ENCODE measurements around the gene KLHL18.
"Not testable (repeated sequence)": the region's sequence is repeated elsewhere in the genome, so short reads cannot be mapped to it uniquely, and the experiment has no call there.

Gene KLHL18

DNA sequence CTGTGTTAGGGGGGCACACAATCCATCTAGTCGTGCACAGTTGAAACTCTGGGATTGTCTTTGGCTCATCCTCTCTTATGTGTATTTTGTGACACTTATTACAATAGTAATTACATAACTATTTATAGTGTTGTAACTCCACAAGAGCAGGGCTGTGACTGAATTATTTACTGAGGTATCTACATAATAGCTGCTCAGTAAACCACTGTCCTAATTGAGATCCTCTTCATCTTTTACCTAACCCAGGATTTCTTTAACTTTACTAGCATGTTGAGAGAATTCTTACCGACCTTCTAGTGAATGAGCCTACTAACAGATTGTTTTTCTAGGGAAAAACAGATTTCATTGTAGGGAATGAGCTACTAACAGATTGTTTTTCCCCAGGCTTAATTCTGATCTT lies 11.1 kb downstream of the KLHL18 start:
- Histone ChIP-seq H3K4me3 (ENCODE audit: insufficient read depth, low read depth, low read length, poor library complexity, severe bottlenecking) (no peak overlapping the region), H3K4me1 (ENCODE audit: control insufficient read depth, insufficient read depth, low read length, poor library complexity, severe bottlenecking) (no peaks in the 10 kb centered on the region), H3K36me3 (ENCODE audit: control insufficient read depth, insufficient read depth, low read length) (peaks cover 17% of the 10 kb centered on the region), H3K9me3 (ENCODE audit: control insufficient read depth, low read length) (no peaks in the 10 kb centered on the region), H3K27me3 (replicated peaks; ENCODE audit: control insufficient read depth, insufficient read depth, low read length, poor library complexity, severe bottlenecking) (no peaks in the 10 kb centered on the region), H3K27ac (ENCODE audit: insufficient read depth, low read length, poor library complexity, severe bottlenecking) (no peak overlapping the region)
- no peak for DNase-seq

DNA sequence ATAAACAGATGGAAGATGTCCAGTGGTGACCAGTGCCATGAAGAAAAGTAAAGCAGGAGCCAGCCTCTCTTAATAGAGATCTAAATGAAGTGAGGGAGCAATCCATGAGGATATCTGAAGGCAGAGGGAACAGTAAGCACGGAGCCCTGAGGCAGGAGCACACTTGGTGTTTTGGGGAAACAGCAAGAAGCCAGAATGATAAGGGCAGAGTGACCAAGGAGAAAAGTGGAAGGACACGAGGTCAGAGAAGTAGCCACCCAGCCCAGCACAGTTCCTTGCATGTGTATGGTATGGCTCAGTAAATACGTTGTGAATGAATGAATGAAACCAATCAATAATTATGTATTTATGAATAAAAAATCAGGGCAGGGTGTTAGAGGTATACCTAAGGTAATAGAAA lies 11.6 kb downstream of the KLHL18 start:
- H3K36me3 ChIP-seq (ENCODE audit: control insufficient read depth, insufficient read depth, low read length): peaks cover 16% of the 10 kb centered on the region
- H3K4me1 ChIP-seq (ENCODE audit: control insufficient read depth, insufficient read depth, low read length, poor library complexity, severe bottlenecking): no peaks in the 10 kb centered on the region
- H3K4me3 ChIP-seq (ENCODE audit: insufficient read depth, low read depth, low read length, poor library complexity, severe bottlenecking): no peak overlapping the region
- H3K27me3 ChIP-seq (replicated peaks; ENCODE audit: control insufficient read depth, insufficient read depth, low read length, poor library complexity, severe bottlenecking): no peaks in the 10 kb centered on the region
- H3K27ac ChIP-seq (ENCODE audit: insufficient read depth, low read length, poor library complexity, severe bottlenecking): no peak overlapping the region
- H3K9me3 ChIP-seq (ENCODE audit: control insufficient read depth, low read length): no peaks in the 10 kb centered on the region
- DNase-seq: no peak

DNA sequence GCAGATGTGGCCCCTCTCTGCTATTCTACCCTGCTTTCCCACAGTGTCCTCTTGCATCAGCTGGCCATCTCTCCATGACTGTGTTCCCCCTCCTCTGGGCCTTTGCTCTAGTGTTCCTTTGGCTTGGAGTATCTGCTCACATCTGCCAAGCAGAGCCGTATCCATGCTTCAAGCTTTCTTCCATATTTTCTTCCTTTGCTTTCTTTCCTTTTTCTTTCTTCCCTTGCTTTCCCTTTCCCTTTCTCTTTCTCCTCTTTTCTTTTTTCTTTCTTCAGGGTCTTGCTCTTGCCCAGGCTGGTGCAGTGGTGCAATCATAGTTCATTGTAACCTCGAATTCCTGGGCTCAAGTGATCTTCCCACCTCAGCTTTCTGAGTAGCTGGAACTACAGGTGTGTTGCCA lies 12.6 kb downstream of the KLHL18 start:
- no peak for DNase-seq
- no peaks in the 10 kb centered on the region for H3K9me3 ChIP-seq (ENCODE audit: control insufficient read depth, low read length)
- no peak overlapping the region for H3K4me3 ChIP-seq (ENCODE audit: insufficient read depth, low read depth, low read length, poor library complexity, severe bottlenecking)
- no peaks in the 10 kb centered on the region for H3K27me3 ChIP-seq (replicated peaks; ENCODE audit: control insufficient read depth, insufficient read depth, low read length, poor library complexity, severe bottlenecking)
- H3K36me3 ChIP-seq (ENCODE audit: control insufficient read depth, insufficient read depth, low read length): peaks cover 13% of the 10 kb centered on the region
- H3K27ac ChIP-seq (ENCODE audit: insufficient read depth, low read length, poor library complexity, severe bottlenecking): no peak overlapping the region
- no peaks in the 10 kb centered on the region for H3K4me1 ChIP-seq (ENCODE audit: control insufficient read depth, insufficient read depth, low read length, poor library complexity, severe bottlenecking)

DNA sequence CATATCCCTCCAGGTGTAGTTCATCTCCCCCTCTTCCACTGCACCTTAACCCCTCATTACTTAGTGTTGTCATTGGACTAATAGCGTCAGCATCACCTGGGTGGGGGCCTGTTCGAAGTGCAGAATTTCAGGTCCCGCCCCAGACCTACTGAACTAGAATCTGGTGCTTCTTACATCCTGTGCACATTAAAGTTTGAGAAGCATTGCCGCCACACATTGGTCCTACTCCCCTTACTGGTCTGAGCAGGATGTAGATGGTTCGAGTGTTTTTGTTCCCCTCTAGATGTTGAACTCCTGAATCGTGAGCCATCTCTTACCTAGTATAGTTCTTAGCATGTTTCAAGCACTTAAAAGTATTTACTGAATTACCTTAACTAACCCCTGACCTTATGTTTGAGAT lies 13.2 kb downstream of the KLHL18 start:
- Histone ChIP-seq H3K36me3 (ENCODE audit: control insufficient read depth, insufficient read depth, low read length) (peaks cover 7% of the 10 kb centered on the region), H3K27ac (ENCODE audit: insufficient read depth, low read length, poor library complexity, severe bottlenecking) (no peak overlapping the region), H3K27me3 (replicated peaks; ENCODE audit: control insufficient read depth, insufficient read depth, low read length, poor library complexity, severe bottlenecking) (no peaks in the 10 kb centered on the region), H3K9me3 (ENCODE audit: control insufficient read depth, low read length) (no peaks in the 10 kb centered on the region), H3K4me3 (ENCODE audit: insufficient read depth, low read depth, low read length, poor library complexity, severe bottlenecking) (no peak overlapping the region), H3K4me1 (ENCODE audit: control insufficient read depth, insufficient read depth, low read length, poor library complexity, severe bottlenecking) (no peaks in the 10 kb centered on the region)
- DNase-seq: no peak

DNA sequence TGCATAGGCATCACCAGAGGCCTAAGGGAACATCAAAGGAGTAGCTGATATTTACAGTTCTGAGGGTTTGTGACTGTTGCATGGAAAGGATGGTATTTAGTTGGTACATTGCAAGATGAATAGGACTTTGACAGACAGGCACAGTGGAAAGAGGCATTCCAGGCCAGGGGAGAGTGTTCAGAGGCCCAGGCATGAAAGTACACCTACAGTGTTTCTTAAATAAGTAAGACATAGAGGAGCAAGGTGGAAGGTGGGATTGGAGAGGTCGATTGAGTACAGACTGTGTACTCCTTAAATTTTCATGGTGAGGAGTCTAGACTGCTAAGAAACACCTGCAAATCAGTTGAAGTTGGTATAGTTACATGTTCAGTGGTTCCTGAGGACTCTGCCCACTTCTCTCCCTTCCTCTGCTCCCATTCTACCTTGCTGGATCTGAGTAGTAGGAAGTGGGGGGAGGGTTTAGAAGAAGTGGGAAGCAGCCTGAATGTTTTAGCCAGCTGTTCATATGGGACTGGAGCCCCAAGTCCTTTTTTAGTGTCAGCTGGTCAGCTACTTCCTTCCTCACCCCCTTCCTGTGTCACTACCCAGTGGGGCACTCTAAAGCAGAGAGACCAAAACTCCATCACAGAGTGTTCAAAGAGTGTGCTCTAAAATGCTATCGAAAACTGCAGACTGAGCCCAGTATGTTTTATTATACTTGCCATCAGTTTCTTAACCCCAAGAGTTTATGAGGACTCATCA lies 14.0 kb downstream of the KLHL18 start:
- no peak overlapping the region for H3K27ac ChIP-seq (ENCODE audit: insufficient read depth, low read length, poor library complexity, severe bottlenecking)

DNA sequence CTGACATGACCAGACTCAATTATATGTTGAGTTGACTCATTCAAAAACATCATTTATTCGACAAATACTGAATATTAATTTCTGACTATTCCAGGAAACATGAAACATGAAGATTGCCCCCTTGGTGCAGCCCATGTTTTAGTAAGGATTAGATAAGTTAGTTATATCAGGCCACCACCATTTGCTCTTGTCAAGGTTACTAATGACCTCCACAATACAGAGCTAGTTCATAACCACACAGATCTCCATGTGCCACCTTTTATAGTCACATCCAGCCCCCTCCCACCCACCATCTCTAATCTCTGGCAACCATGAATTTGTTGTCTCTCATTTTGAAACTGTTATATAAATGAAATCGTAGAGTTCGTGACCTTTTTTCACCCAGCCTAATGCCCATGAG lies 15.7 kb downstream of the KLHL18 start:
- H3K27ac ChIP-seq (ENCODE audit: insufficient read depth, low read length, poor library complexity, severe bottlenecking): no peak overlapping the region

More for the DNA sequence above, 14.0 kb downstream of the KLHL18 start:
- Histone ChIP-seq H3K4me3 (ENCODE audit: insufficient read depth, low read depth, low read length, poor library complexity, severe bottlenecking) (no peak overlapping the region), H3K36me3 (ENCODE audit: control insufficient read depth, insufficient read depth, low read length) (peaks cover 9% of the 10 kb centered on the region), H3K4me1 (ENCODE audit: control insufficient read depth, insufficient read depth, low read length, poor library complexity, severe bottlenecking) (no peaks in the 10 kb centered on the region), H3K9me3 (ENCODE audit: control insufficient read depth, low read length) (no peaks in the 10 kb centered on the region), H3K27me3 (replicated peaks; ENCODE audit: control insufficient read depth, insufficient read depth, low read length, poor library complexity, severe bottlenecking) (no peaks in the 10 kb centered on the region)
- no peak for DNase-seq

DNA sequence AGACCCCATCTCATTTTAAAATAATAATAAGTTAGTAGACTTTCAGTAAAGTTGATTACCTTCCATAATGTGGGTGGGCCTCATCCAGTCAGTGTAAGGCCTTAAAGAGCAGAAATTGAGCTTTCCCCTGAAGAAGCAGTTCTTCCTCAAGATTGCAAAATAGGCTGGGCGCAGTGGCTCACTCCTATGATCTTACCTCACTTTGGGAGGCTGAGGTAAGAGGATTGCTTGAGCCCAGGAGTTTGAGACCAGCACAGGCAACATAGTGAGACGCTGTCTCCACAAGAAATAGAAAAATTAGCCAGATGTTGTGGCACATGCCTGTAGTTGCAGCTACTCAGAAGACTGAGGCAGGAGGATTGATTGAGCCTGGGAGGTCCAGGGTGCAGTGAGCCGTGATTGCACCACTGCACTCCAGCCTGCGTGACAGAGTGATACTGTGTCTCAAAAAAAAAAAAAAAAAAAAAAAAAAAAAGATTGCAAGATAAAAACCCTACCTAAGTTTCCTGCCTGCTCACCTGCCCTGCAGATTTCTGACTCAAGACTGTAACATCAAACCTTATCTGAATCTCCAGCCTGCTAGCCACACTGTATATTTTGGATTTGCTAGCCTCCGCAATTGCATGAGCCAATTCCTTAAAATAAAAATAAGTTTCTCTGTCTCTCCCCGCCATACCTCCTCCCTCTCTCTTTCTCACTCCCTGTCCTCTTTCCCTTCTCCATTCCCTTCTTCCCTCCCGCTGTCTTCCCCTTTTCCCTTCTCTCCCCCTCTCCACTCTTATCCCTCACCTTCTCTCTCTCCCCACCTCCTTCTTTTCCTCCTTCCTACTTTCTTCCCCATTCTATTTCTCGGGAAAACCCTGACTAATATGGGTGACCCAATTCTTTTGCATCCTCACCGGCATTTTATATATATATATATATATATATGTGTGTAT lies 16.9 kb downstream of the KLHL18 start:
- Histone ChIP-seq H3K36me3 (ENCODE audit: control insufficient read depth, insufficient read depth, low read length) (peaks cover 11% of the 10 kb centered on the region), H3K9me3 (ENCODE audit: control insufficient read depth, low read length) (no peaks in the 10 kb centered on the region), H3K27ac (ENCODE audit: insufficient read depth, low read length, poor library complexity, severe bottlenecking) (no peak overlapping the region), H3K27me3 (replicated peaks; ENCODE audit: control insufficient read depth, insufficient read depth, low read length, poor library complexity, severe bottlenecking) (no peaks in the 10 kb centered on the region), H3K4me1 (ENCODE audit: control insufficient read depth, insufficient read depth, low read length, poor library complexity, severe bottlenecking) (no peaks in the 10 kb centered on the region), H3K4me3 (ENCODE audit: insufficient read depth, low read depth, low read length, poor library complexity, severe bottlenecking) (no peak overlapping the region)
- no peak for DNase-seq

More for the DNA sequence above, 15.7 kb downstream of the KLHL18 start:
- Histone ChIP-seq H3K4me1 (ENCODE audit: control insufficient read depth, insufficient read depth, low read length, poor library complexity, severe bottlenecking) (no peaks in the 10 kb centered on the region), H3K36me3 (ENCODE audit: control insufficient read depth, insufficient read depth, low read length) (peaks cover 11% of the 10 kb centered on the region), H3K4me3 (ENCODE audit: insufficient read depth, low read depth, low read length, poor library complexity, severe bottlenecking) (no peak overlapping the region), H3K27me3 (replicated peaks; ENCODE audit: control insufficient read depth, insufficient read depth, low read length, poor library complexity, severe bottlenecking) (no peaks in the 10 kb centered on the region), H3K9me3 (ENCODE audit: control insufficient read depth, low read length) (no peaks in the 10 kb centered on the region)
- DNase-seq: no peak

DNA sequence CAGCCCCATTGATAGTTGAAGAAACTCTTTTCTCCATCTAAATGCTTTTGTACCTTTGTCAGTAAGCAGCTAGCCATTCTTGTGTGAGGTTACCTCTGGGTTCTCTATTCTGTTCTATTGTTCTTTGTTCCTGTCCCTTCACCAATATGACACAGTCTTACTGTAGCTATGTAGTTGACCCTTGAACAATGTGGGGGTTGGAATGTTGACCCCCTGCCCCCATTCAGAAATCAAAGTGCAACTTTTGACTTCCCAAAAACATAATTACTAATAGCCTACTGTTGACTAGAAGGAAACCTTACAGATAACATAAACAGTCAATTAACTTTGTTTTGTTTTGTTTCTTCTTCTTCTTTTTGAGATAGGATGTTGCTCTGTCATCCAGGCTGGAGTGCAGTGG lies 18.7 kb downstream of the KLHL18 start:
- no peak for DNase-seq
- Histone ChIP-seq H3K9me3 (ENCODE audit: control insufficient read depth, low read length) (no peaks in the 10 kb centered on the region), H3K4me1 (ENCODE audit: control insufficient read depth, insufficient read depth, low read length, poor library complexity, severe bottlenecking) (no peaks in the 10 kb centered on the region), H3K27me3 (replicated peaks; ENCODE audit: control insufficient read depth, insufficient read depth, low read length, poor library complexity, severe bottlenecking) (no peaks in the 10 kb centered on the region), H3K4me3 (ENCODE audit: insufficient read depth, low read depth, low read length, poor library complexity, severe bottlenecking) (no peak overlapping the region), H3K36me3 (ENCODE audit: control insufficient read depth, insufficient read depth, low read length) (peaks cover 11% of the 10 kb centered on the region), H3K27ac (ENCODE audit: insufficient read depth, low read length, poor library complexity, severe bottlenecking) (no peak overlapping the region)

DNA sequence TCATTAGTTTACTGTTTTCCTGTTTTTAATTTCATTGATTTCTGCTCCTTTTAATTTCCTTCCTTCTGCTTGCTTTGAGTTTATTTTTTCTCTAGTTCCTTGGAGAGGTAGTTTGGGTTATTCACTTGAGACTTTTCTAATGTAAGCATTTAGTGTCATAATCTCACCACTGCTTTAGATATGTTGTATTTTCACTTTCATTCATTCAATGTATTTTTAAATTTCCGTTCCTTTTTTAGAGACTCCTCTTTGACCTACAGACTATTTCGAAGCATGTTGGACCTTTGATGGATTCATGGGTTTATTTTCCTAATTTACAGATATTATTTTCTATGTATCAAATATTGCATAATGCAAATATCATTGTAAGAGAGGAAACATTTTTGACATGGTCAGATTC lies 23.3 kb downstream of the KLHL18 start:
- Histone ChIP-seq H3K9me3 (ENCODE audit: control insufficient read depth, low read length) (no peaks in the 10 kb centered on the region), H3K27ac (ENCODE audit: insufficient read depth, low read length, poor library complexity, severe bottlenecking) (no peak overlapping the region), H3K36me3 (ENCODE audit: control insufficient read depth, insufficient read depth, low read length) (peaks cover 6% of the 10 kb centered on the region), H3K27me3 (replicated peaks; ENCODE audit: control insufficient read depth, insufficient read depth, low read length, poor library complexity, severe bottlenecking) (no peaks in the 10 kb centered on the region), H3K4me1 (ENCODE audit: control insufficient read depth, insufficient read depth, low read length, poor library complexity, severe bottlenecking) (no peaks in the 10 kb centered on the region), H3K4me3 (ENCODE audit: insufficient read depth, low read depth, low read length, poor library complexity, severe bottlenecking) (no peak overlapping the region)
- DNase-seq: no peak

DNA sequence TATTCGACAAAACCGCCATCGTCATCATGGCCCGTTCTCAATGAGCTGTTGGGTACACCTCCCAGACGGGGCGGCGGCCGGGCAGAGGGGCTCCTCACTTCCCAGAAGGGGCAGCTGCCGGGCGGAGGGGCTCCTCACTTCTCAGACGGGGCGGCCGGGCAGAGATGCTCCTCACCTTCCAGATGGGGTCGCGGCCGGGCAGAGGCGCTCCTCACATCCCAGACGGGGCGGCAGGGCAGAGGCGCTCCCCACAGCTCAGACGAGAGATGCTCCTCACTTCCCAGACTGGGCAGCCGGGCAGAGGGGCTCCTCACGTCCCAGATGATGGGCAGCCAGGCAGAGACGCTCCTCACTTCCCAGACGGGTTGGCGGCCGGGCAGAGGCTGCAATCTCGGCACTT lies 26.5 kb downstream of the KLHL18 start:
- H3K27ac ChIP-seq (ENCODE audit: insufficient read depth, low read length, poor library complexity, severe bottlenecking); H3K27me3 ChIP-seq (replicated peaks; ENCODE audit: control insufficient read depth, insufficient read depth, low read length, poor library complexity, severe bottlenecking); H3K4me1 ChIP-seq (ENCODE audit: control insufficient read depth, insufficient read depth, low read length, poor library complexity, severe bottlenecking); H3K4me3 ChIP-seq (ENCODE audit: insufficient read depth, low read depth, low read length, poor library complexity, severe bottlenecking); H3K36me3 ChIP-seq (ENCODE audit: control insufficient read depth, insufficient read depth, low read length); DNase-seq; H3K9me3 ChIP-seq (ENCODE audit: control insufficient read depth, low read length): not testable (repeated sequence)
